K562 (cell line): ENCODE data around the gene HES4. TPM values are rescaled to one million over a fixed set of nuclear protein-coding genes. Genes with fewer than 3 reads are reported as not detected.

ENCODE experiments used
- CBFA2T3 ChIP-seq: fragments of 450-650 bp; IDR thresholded peaks from 2 replicates; pipeline ENCODE4 v1.6.1; 2017
- CBFB ChIP-seq: sonication (generic); formaldehyde crosslinking; IDR thresholded peaks from 2 replicates; pipeline ENCODE4 v1.4.0; 2020; ENCODE audit warnings: mild to moderate bottlenecking, missing genetic modification reagents
- CBX3 ChIP-seq, 2 experiments: IDR thresholded peaks; 1 replicate in 1 of 2; 2 replicates in 1 of 2; pipeline ENCODE4 v1.6.1; 2012; ENCODE audit warnings: inconsistent platforms in 2 of 2, low read length in 2 of 2, borderline replicate concordance in 1 of 2, control low read depth in 1 of 2
- KAT7 ChIP-seq: sonication (generic); formaldehyde crosslinking; IDR thresholded peaks from 2 replicates; pipeline ENCODE4 v1.8.0; 2022; ENCODE audit warnings: missing genetic modification reagents, mild to moderate bottlenecking, borderline replicate concordance
- MCM5 ChIP-seq: fragments of 450-650 bp; IDR thresholded peaks from 2 replicates; pipeline ENCODE4 v1.6.1; 2016; ENCODE audit warnings: low read depth
- MXI1 ChIP-seq: IDR thresholded peaks from 2 replicates; pipeline ENCODE4 v1.6.1; 2011; ENCODE audit warnings: low read depth, mild to moderate bottlenecking, improper control_type of control experiment, low read length
- NRF1 ChIP-seq, 2 experiments: fragments of 450-650 bp; IDR thresholded peaks in 1 of 2; conservative IDR thresholded peaks in 1 of 2; 2 replicates each; pipeline ENCODE4 v1.6.1; 2014; ENCODE audit warnings: mild to moderate bottlenecking in 2 of 2
- THRAP3 ChIP-seq: fragments of 450-650 bp; IDR thresholded peaks from 2 replicates; pipeline ENCODE4 v1.6.1; 2016; ENCODE audit warnings: mild to moderate bottlenecking, inconsistent platforms, borderline replicate concordance
- ZNF143 ChIP-seq: sonication (generic); formaldehyde crosslinking; IDR thresholded peaks from 2 replicates; pipeline ENCODE4 v1.9.0; 2022; ENCODE audit warnings: mild to moderate bottlenecking, missing genetic modification reagents
- polyA plus RNA-seq, 8 experiments: library from polyadenylated mRNA; depleted of rRNA in 4 of 8; stranded (reverse) in 5 of 8; unstranded in 3 of 8; fragments of >200 nt; fragmentation: Nextera tagmentation in 2 of 8; fragmentation: Illumina TruSeq in 1 of 8; extraction: Ambion mirVana in 2 of 8; extraction: Trizol in 1 of 8; gene quantifications; 2 replicates each; pipeline versions ENCODE4 v1.2.1 to v1.2.3, GENCODE V29; 2011 to 2014; ENCODE audit warnings: inconsistent platforms in 1 of 8, missing spikeins in 1 of 8
- total RNA-seq, 7 experiments: library from RNA; depleted of rRNA in 6 of 7; stranded (reverse); fragments of >200 nt in 6 of 7; fragmentation: Illumina TruSeq in 2 of 7; extraction: Trizol in 2 of 7; gene quantifications; 2 replicates each; pipeline versions ENCODE4 v1.2.1 to v1.2.3, GENCODE V29; 2011 to 2021; ENCODE audit warnings: low replicate concordance in 1 of 7
- TF ChIP-seq, protein P1 (sequence below), 2 experiments: fragments of 450-650 bp; IDR thresholded peaks; 2 replicates each; pipeline ENCODE4 v1.6.1; 2016; ENCODE audit warnings: mild to moderate bottlenecking in 2 of 2, borderline replicate concordance in 1 of 2, low read depth in 1 of 2, moderate library complexity in 1 of 2
- TF ChIP-seq, protein P2 (sequence below), 2 experiments: fragments of 450-650 bp in 1 of 2; sonication (generic) in 1 of 2; formaldehyde crosslinking in 1 of 2; IDR thresholded peaks in 1 of 2; conservative IDR thresholded peaks in 1 of 2; 2 replicates each; pipeline versions ENCODE4 v1.6.1 to v1.8.1; 2016 to 2023; ENCODE audit warnings: mild to moderate bottlenecking in 2 of 2, moderate library complexity in 2 of 2, inconsistent platforms in 1 of 2, missing genetic modification reagents in 1 of 2
- TF ChIP-seq, protein P3 (sequence below): sonication (generic); formaldehyde crosslinking; IDR thresholded peaks from 2 replicates; pipeline ENCODE4 v1.8.0; 2022; ENCODE audit warnings: mild to moderate bottlenecking, missing genetic modification reagents

HES4 gene
- total and polyA plus RNA-seq, 9 of the 15 experiments (the other 6 are each of a cell fraction or from before 2014, with no cell fraction given), result 0.21 to 43.7 (median 5.3) TPM; not detected in 2

DNA sequence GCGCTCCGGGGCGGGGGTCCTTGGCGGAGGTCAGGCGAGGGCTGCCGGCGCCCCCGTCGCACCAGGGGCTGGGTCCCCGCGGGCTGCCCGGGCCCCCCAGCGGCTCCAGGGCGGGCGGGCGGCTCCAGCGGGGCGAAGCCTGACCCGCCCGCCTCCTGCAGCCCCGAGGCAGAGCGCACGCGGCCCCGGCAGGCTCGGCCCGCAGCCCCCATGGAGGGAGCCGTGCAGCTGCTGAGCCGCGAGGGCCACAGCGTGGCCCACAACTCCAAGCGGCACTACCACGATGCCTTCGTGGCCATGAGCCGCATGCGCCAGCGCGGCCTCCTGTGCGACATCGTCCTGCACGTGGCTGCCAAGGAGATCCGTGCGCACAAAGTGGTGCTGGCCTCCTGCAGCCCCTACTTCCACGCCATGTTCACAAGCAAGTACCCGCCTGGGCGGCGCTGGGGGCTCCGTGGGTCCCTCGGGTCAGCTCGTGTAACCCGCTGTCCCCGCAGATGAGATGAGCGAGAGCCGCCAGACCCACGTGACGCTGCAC, 38.7 kb downstream of the HES4 start (continued):
- TF ChIP-seq, protein P1, sequence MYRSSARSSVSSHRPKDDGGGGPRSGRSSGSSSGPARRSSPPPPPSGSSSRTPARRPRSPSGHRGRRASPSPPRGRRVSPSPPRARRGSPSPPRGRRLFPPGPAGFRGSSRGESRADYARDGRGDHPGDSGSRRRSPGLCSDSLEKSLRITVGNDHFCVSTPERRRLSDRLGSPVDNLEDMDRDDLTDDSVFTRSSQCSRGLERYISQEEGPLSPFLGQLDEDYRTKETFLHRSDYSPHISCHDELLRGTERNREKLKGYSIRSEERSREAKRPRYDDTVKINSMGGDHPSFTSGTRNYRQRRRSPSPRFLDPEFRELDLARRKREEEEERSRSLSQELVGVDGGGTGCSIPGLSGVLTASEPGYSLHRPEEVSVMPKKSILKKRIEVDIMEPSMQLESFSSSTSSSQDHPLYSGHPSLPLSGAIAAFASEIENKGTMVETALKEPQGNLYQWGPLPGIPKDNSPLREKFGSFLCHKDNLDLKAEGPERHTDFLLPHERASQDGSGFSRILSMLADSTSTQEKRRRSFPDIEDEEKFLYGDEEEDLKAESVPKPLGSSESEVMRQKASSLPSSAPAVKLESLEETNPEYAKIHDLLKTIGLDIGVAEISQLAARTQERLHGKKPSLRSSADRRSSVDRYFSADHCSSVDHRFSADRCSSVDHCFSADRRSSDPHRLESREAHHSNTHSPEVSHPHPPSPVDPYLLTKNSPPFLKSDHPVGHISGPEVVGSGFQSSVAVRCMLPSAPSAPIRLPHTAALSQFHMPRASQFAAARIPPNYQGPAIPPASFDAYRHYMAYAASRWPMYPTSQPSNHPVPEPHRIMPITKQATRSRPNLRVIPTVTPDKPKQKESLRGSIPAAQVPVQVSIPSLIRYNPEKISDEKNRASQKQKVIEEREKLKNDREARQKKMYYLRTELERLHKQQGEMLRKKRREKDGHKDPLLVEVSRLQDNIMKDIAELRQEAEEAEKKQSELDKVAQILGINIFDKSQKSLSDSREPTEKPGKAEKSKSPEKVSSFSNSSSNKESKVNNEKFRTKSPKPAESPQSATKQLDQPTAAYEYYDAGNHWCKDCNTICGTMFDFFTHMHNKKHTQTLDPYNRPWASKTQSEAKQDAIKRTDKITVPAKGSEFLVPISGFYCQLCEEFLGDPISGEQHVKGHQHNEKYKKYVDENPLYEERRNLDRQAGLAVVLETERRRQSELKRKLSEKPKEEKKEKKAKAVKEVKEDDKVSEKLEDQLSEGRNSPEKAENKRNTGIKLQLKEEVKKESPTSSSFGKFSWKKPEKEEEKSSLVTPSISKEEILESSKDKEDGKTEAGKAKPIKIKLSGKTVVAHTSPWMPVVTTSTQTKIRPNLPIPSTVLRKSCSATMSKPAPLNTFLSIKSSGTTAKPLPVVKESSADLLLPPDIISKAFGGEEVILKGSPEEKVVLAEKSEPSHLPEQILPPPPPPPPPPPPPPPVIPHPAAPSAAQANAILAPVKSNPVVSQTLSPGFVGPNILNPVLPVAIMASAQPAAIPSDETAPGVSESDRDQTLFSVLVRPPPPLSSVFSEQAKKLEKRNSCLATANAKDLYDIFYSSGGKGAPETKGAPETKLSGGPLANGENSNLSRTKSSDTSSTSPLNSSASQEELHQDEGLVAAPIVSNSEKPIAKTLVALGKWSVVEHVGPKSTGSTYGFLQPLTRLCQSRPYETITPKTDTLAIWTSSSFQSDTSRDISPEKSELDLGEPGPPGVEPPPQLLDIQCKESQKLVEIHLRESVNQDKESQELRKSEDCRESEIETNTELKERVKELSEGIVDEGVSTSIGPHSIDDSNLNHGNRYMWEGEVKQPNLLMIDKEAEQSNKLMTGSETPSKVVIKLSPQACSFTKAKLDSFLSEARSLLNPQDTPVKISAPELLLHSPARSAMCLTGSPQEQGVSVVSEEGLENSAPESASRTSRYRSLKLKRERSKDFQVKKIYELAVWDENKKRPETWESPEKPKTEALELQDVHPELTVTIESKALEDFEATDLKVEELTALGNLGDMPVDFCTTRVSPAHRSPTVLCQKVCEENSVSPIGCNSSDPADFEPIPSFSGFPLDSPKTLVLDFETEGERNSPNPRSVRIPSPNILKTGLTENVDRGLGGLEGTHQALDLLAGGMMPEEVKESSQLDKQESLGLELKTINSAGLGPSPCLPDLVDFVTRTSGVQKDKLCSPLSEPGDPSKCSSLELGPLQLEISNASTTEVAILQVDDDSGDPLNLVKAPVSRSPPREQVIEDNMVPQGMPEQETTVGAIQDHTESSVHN (IDR thresholded peaks at IDR 0.05; ENCODE audit: borderline replicate concordance in 1 of 2, low read depth in 1 of 2), result no peak
- TF ChIP-seq, protein P2, sequence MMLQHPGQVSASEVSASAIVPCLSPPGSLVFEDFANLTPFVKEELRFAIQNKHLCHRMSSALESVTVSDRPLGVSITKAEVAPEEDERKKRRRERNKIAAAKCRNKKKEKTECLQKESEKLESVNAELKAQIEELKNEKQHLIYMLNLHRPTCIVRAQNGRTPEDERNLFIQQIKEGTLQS (IDR thresholded peaks at IDR 0.05), result peak; percentile 15; the same call in 1 of the 2 replicates
- TF ChIP-seq, protein P2 (CRISPR knock-in tag; conservative IDR thresholded peaks at IDR 0.05), result no peak
- TF ChIP-seq NRF1 (conservative IDR thresholded peaks at IDR 0.05 in 1 of 2, IDR thresholded peaks at IDR 0.05 in 1 of 2) (no peak), THRAP3 (no peak), MCM5 (no peak), MXI1 (no peak), CBFA2T3 (no peak), CBX3 (IDR thresholded peaks at IDR 0.05; ENCODE audit: borderline replicate concordance in 1 of 2, low read length in 2 of 2) (peak in 1 of 2 experiments; percentile 57; a peak in 1 of 3 replicates), CBFB (no peak), ZNF143 (CRISPR knock-in tag) (peak; percentile 36; the same call in 1 of the 2 replicates), KAT7 (CRISPR knock-in tag) (0 out of 2 replicates have a peak, but pooled peaks have one; percentile 72)
- TF ChIP-seq, protein P3, sequence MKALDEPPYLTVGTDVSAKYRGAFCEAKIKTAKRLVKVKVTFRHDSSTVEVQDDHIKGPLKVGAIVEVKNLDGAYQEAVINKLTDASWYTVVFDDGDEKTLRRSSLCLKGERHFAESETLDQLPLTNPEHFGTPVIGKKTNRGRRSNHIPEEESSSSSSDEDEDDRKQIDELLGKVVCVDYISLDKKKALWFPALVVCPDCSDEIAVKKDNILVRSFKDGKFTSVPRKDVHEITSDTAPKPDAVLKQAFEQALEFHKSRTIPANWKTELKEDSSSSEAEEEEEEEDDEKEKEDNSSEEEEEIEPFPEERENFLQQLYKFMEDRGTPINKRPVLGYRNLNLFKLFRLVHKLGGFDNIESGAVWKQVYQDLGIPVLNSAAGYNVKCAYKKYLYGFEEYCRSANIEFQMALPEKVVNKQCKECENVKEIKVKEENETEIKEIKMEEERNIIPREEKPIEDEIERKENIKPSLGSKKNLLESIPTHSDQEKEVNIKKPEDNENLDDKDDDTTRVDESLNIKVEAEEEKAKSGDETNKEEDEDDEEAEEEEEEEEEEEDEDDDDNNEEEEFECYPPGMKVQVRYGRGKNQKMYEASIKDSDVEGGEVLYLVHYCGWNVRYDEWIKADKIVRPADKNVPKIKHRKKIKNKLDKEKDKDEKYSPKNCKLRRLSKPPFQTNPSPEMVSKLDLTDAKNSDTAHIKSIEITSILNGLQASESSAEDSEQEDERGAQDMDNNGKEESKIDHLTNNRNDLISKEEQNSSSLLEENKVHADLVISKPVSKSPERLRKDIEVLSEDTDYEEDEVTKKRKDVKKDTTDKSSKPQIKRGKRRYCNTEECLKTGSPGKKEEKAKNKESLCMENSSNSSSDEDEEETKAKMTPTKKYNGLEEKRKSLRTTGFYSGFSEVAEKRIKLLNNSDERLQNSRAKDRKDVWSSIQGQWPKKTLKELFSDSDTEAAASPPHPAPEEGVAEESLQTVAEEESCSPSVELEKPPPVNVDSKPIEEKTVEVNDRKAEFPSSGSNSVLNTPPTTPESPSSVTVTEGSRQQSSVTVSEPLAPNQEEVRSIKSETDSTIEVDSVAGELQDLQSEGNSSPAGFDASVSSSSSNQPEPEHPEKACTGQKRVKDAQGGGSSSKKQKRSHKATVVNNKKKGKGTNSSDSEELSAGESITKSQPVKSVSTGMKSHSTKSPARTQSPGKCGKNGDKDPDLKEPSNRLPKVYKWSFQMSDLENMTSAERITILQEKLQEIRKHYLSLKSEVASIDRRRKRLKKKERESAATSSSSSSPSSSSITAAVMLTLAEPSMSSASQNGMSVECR (CRISPR knock-in tag), result 0 out of 2 replicates have a peak, but pooled peaks have one; percentile 40
